Progenitor cell of endocrine pancreas (in vitro differentiated cells): ENCODE measurements around the gene TMEM127. TPM values are rescaled to one million over a fixed set of nuclear protein-coding genes. Genes with fewer than 3 reads are reported as not detected.

Source experiments
- DNase-seq: peaks from one replicate; pipeline ENCODE4 v3.0.0; 2021; ENCODE audit warnings: low spot score; ENCODE audit not compliant: unreplicated experiment
- H3K27ac Mint-ChIP-seq: 2 replicates; pipeline ENCODE4 v1.8.0; 2021; ENCODE audit warnings: mild to moderate bottlenecking, moderate library complexity, mixed read lengths
- H3K27me3 Mint-ChIP-seq: 2 replicates; pipeline ENCODE4 v1.8.0; 2021; ENCODE audit warnings: mixed read lengths
- H3K36me3 Mint-ChIP-seq: 2 replicates; pipeline ENCODE4 v1.8.0; 2022; ENCODE audit warnings: mixed read lengths; ENCODE audit not compliant: insufficient read depth
- H3K4me1 Mint-ChIP-seq: 2 replicates; pipeline ENCODE4 v1.8.0; 2021; ENCODE audit warnings: low read depth, mixed read lengths
- H3K4me3 Mint-ChIP-seq: 2 replicates; pipeline ENCODE4 v1.8.0; 2021; ENCODE audit warnings: low read depth, mild to moderate bottlenecking, moderate library complexity, mixed read lengths
- H3K9me3 Mint-ChIP-seq: 2 replicates; pipeline ENCODE4 v1.8.0; 2021; ENCODE audit warnings: low read depth, mixed read lengths
- CTCF ChIP-seq: fragments of 200-600 bp; sonication (generic); IDR thresholded peaks from one replicate; pipeline ENCODE4 v1.5.0; 2021; ENCODE audit warnings: antibody characterized with exemption, mild to moderate bottlenecking; ENCODE audit not compliant: unreplicated experiment
- total RNA-seq: library from RNA; stranded (reverse); gene quantifications from 2 replicates; pipeline ENCODE4 v1.2.1, GENCODE V29; 2021

Gene TMEM127
- total RNA-seq, 1 donor from 2014 or later = 37.2 TPM

DNA sequence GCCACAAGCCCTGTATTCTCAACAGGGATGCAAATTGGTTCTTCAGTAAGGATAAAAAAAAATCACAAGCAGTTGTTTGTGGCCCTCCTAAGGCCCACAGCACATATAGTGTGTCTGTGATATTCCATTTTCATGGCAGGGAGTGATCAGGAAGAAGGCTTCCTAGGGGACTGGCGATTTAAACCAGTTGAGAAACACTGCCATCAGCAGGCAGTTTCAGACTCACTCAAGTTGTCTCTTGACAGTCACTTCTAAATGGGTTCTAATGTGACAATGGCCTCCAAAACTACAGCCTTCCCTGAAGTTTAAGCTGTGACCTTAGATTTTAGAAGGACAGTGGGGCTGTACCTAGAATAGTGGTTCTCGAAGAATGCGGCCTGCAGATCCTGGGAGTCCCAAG, 6.2 kb upstream of the TMEM127 start:
- peaks cover 27% of the 10 kb centered on the region for H3K36me3 Mint-ChIP-seq
- no peak for TF ChIP-seq CTCF
- H3K4me3 Mint-ChIP-seq = no peak overlapping the region
- H3K9me3 Mint-ChIP-seq = no peaks in the 10 kb centered on the region
- H3K4me1 Mint-ChIP-seq = peaks cover 5% of the 10 kb centered on the region
- no peak overlapping the region for H3K27ac Mint-ChIP-seq
- H3K27me3 Mint-ChIP-seq = no peaks in the 10 kb centered on the region
- DNase-seq = no peak

DNA sequence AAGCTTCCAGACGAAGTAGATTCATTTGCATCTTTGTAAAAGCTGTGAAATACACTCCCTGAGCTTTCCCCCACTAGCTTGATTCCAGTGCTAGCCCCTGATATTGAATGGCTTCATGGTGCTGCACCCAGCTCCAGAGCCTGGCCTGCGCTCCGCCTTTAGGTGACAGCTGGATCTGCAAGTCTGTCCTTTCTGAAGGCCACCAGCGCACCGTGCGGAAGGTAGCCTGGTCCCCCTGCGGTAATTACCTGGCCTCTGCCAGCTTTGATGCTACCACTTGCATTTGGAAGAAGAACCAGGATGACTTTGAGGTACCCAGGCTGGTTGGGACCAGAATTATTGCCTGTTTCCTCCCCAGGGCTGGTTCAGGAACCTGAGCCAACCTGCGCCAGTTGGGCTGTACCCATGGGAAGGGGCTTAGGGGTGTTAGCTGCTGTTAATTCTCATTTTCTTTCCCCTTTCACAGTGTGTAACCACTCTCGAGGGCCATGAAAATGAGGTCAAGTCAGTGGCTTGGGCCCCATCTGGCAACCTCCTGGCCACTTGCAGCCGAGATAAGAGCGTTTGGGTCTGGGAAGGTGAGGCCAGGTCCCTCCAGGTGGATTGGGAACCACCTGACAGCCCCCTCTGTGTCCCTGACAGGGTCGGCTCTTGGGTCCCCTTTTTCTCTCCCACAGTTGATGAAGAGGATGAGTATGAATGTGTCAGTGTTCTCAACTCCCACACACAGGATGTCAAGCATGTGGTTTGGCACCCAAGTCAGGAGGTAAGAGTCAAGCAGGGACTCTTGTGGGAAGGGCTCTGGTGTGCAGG, 1.6 kb upstream of the TMEM127 start:
- Mint-ChIP-seq H3K9me3 (no peaks in the 10 kb centered on the region), H3K4me1 (peaks cover 18% of the 10 kb centered on the region), H3K4me3 (peak overlapping the region; percentile 99), H3K27ac (peak overlapping the region; percentile 90), H3K36me3 (peaks cover 9% of the 10 kb centered on the region), H3K27me3 (no peaks in the 10 kb centered on the region)
- no peak for DNase-seq
- TF ChIP-seq CTCF = peak; percentile 33

GRCh38 chr2:96265349-96265839, 403 bp downstream of the TMEM127 start:
- peak overlapping the region; percentile 99 for H3K4me3 Mint-ChIP-seq
- H3K9me3 Mint-ChIP-seq = no peaks in the 10 kb centered on the region
- TF ChIP-seq CTCF = no peak
- peaks cover 9% of the 10 kb centered on the region for H3K36me3 Mint-ChIP-seq
- peak overlapping the region; percentile 84 for H3K27ac Mint-ChIP-seq
- DNase-seq = no peak
- peaks cover 26% of the 10 kb centered on the region for H3K4me1 Mint-ChIP-seq
- H3K27me3 Mint-ChIP-seq = no peaks in the 10 kb centered on the region

GRCh38 chr2:96264656-96265348, 995 bp downstream of the TMEM127 start:
- peak overlapping the region; percentile 87 for H3K27ac Mint-ChIP-seq
- TF ChIP-seq CTCF = peak; percentile 59
- no peaks in the 10 kb centered on the region for H3K9me3 Mint-ChIP-seq
- H3K27me3 Mint-ChIP-seq = no peaks in the 10 kb centered on the region
- peaks cover 31% of the 10 kb centered on the region for H3K4me1 Mint-ChIP-seq
- peak; percentile 29 for DNase-seq
- peaks cover 8% of the 10 kb centered on the region for H3K36me3 Mint-ChIP-seq
- peak overlapping the region; percentile 80 for H3K4me3 Mint-ChIP-seq

DNA sequence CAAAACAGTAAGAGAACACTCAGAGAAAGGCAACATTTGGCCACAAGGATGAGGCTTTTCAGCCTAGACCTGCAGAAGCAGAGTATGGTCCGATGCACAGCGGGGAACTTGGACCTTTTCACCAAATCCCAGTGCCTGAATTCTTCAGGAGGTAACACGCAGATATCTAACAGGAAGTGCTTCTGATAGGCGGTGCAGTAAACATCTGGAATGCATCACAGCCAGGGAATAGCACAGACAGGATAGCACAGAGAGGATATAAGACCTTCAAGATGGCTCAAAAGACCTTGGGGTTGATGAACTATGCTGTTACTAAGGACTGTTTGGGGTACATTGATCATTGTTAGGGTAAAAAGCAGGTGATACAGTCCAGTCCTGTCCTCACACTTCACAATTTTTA, 1.7 kb downstream of the TMEM127 start:
- Mint-ChIP-seq H3K4me3 (peak overlapping the region; percentile 48), H3K4me1 (peaks cover 35% of the 10 kb centered on the region), H3K36me3 (peaks cover 7% of the 10 kb centered on the region), H3K27ac (no peak overlapping the region), H3K9me3 (no peaks in the 10 kb centered on the region), H3K27me3 (no peaks in the 10 kb centered on the region)
- no peak for DNase-seq
- TF ChIP-seq CTCF = no peak
